K562 (cell line): Measurements from ENCODE around the gene SH3D19. TPM values are rescaled to one million over a fixed set of nuclear protein-coding genes. Genes with fewer than 3 reads are reported as not detected.

ENCODE experiments used
- ATAC-seq: fragments of 200-7000 bp; cut with Tn5 transposase; 3 replicates; pipeline ENCODE4 v1.9.1; 2020; ENCODE audit warnings: moderate library complexity
- BruUV-seq: library from RNA; stranded (reverse); fragments of 400-500 nt; replicated peaks from 2 replicates; lab custom pipeline; 2021; lab: Mats Ljungman, UMichigan
- CTCF ChIA-PET: fragments of 300-600 bp; formaldehyde crosslinking; extraction: SDS; loops from one replicate; lab custom pipeline; 2021; ENCODE audit warnings: low intra/inter-chr PET ratio; lab: Yijun Ruan, JAX
- POLR2A ChIA-PET: fragments of 300-600, 350-650 bp; sonication (Branson Sonifier 250); formaldehyde crosslinking; extraction: SDS; loops from one replicate; lab custom pipeline; 2021; ENCODE audit warnings: antibody characterized with exemption, inconsistent platforms; lab: Yijun Ruan, JAX
- DNase-seq, 4 experiments: peaks; one replicate each; pipeline versions ENCODE4 v3.0.0 to v3.0.0-alpha.2; 2011 to 2018; ENCODE audit warnings: low spot score in 3 of 4, mixed read lengths in 3 of 4; ENCODE audit errors: extremely low read depth in 1 of 4
- FAIRE-seq: peaks from 2 replicates; lab custom pipeline; 2011; peaks lifted over from hg19 to GRCh38; lab: Jason Lieb, UNC
- H2AFZ ChIP-seq: 2 replicates; pipeline ENCODE4 v1.6.0; 2011; ENCODE audit warnings: low read depth, low read length, control low read depth, inconsistent platforms
- H3K27ac ChIP-seq: fragments of 200-600 bp; 3 replicates; pipeline ENCODE4 v1.8.0; 2011; ENCODE audit warnings: low read depth, mild to moderate bottlenecking, control low read depth, inconsistent platforms, low read length, moderate library complexity, mixed read lengths; ENCODE audit errors: extremely low read depth
- H3K27me3 ChIP-seq, 2 experiments: fragments of 300-600 bp in 1 of 2; 2 replicates in 1 of 2; 3 replicates in 1 of 2; pipeline versions ENCODE4 v1.6.0 to v1.8.0; 2011; ENCODE audit warnings: inconsistent platforms in 2 of 2, low read length in 2 of 2, mild to moderate bottlenecking in 1 of 2, mixed read lengths in 1 of 2, moderate library complexity in 1 of 2; ENCODE audit not compliant: control insufficient read depth in 2 of 2, insufficient read depth in 2 of 2
- H3K36me3 ChIP-seq: fragments of 300-600 bp; 3 replicates; pipeline ENCODE4 v1.8.0; 2011; ENCODE audit warnings: mild to moderate bottlenecking, low read length, inconsistent platforms; ENCODE audit not compliant: control insufficient read depth, insufficient read depth
- H3K4me1 ChIP-seq, 2 experiments: fragments of 200-600 bp in 1 of 2; replicated peaks in 1 of 2; 2 replicates in 1 of 2; 3 replicates in 1 of 2; pipeline versions ENCODE4 v1.5.1 to v1.8.0; 2011; ENCODE audit warnings: inconsistent platforms in 2 of 2, low read length in 2 of 2, mild to moderate bottlenecking in 1 of 2, mixed read lengths in 1 of 2, moderate library complexity in 1 of 2; ENCODE audit not compliant: control insufficient read depth in 2 of 2, insufficient read depth in 2 of 2
- H3K4me2 ChIP-seq: 2 replicates; pipeline ENCODE4 v1.6.1; 2011; ENCODE audit warnings: low read length, control low read depth, inconsistent platforms, mixed read lengths; ENCODE audit not compliant: insufficient read depth
- H3K4me3 ChIP-seq: fragments of 200-600 bp; sonication (generic), shearing (Covaris generic); 2 replicates; pipeline ENCODE4 v1.5.1; 2016; ENCODE audit warnings: control low read depth, inconsistent platforms
- H3K79me2 ChIP-seq: fragments of 200-600 bp; 3 replicates; pipeline ENCODE4 v1.8.0; 2011; ENCODE audit warnings: low read length, inconsistent platforms; ENCODE audit not compliant: control insufficient read depth, insufficient read depth
- H3K9ac ChIP-seq, 2 experiments: 2 replicates each; pipeline versions ENCODE4 v1.6.0 to v1.6.1; 2011; ENCODE audit warnings: low read depth in 2 of 2, low read length in 2 of 2, control low read depth in 1 of 2, inconsistent platforms in 1 of 2, mild to moderate bottlenecking in 1 of 2, mixed read lengths in 1 of 2; ENCODE audit not compliant: insufficient read depth in 1 of 2
- H3K9me1 ChIP-seq: one replicate; pipeline ENCODE4 v1.6.0; 2011; ENCODE audit warnings: inconsistent platforms, mild to moderate bottlenecking, low read length, moderate library complexity; ENCODE audit not compliant: control insufficient read depth, insufficient read depth
- H3K9me3 ChIP-seq: replicated peaks from 2 replicates; pipeline ENCODE4 v1.5.1; 2011; ENCODE audit warnings: low read depth, low read length, inconsistent platforms; ENCODE audit not compliant: control insufficient read depth, insufficient read depth
- H4K20me1 ChIP-seq: replicated peaks from 2 replicates; pipeline ENCODE4 v1.6.1; 2011; ENCODE audit warnings: low read length, inconsistent platforms, mixed read lengths; ENCODE audit not compliant: control insufficient read depth, insufficient read depth
- BMI1 ChIP-seq: fragments of 150-350 bp; IDR thresholded peaks from 2 replicates; pipeline ENCODE4 v1.6.1; 2014; ENCODE audit warnings: low read length
- ELF2 ChIP-seq: fragments of 250-450 bp; sonication (Bioruptor Pico); IDR thresholded peaks from 2 replicates; pipeline ENCODE4 v1.5.0; 2021; ENCODE audit warnings: mild to moderate bottlenecking
- KAT2B ChIP-seq: IDR thresholded peaks from one replicate; pipeline ENCODE4 v1.6.1; 2012; ENCODE audit warnings: low read depth, mild to moderate bottlenecking, control low read depth, inconsistent platforms, low read length, moderate library complexity
- MTA2 ChIP-seq: fragments of 450-650 bp; IDR thresholded peaks from 2 replicates; pipeline ENCODE4 v1.6.1; 2016; ENCODE audit warnings: low read depth
- SIX5 ChIP-seq, 2 experiments: IDR thresholded peaks; 2 replicates each; pipeline ENCODE4 v1.6.1; 2011; ENCODE audit warnings: low read length in 2 of 2, borderline replicate concordance in 1 of 2, low read depth in 1 of 2, mild to moderate bottlenecking in 1 of 2, moderate library complexity in 1 of 2; ENCODE audit not compliant: insufficient read depth in 1 of 2
- TEAD2 ChIP-seq: fragments of 450-650 bp; IDR thresholded peaks from 2 replicates; pipeline ENCODE4 v1.6.1; 2016; ENCODE audit warnings: missing genetic modification characterization, control low read depth, missing compliant biosample characterization
- ZNF324 ChIP-seq: fragments of 250-450 bp; sonication (Bioruptor Pico); IDR thresholded peaks from 2 replicates; pipeline ENCODE4 v1.4.0; 2020; ENCODE audit warnings: mild to moderate bottlenecking
- ZNF561 ChIP-seq: fragments of 450-650 bp; formaldehyde crosslinking; conservative IDR thresholded peaks from 2 replicates; pipeline ENCODE4 v1.4.0; 2020; ENCODE audit warnings: mild to moderate bottlenecking, moderate library complexity
- WGBS: fragments of 100-300 bp; shearing (Covaris generic); methylation state at CpG from one replicate; pipeline ENCODE4 v1.1.6; 2016; ENCODE audit warnings: low coverage, mixed read lengths; ENCODE audit not compliant: insufficient coverage; ENCODE audit errors: missing lambda C conversion rate; 5-methylcytosine and 5-hydroxymethylcytosine counted together
- in situ Hi-C: fragments of 300-500 bp; cut with MboI; formaldehyde crosslinking; loops from 4 replicates; pipeline ENCODE4 v1.15.0; 2018; ENCODE audit warnings: inconsistent platforms, mixed read lengths
- intact Hi-C: fragments of 100-400 bp; cut with micrococcal nuclease; formaldehyde crosslinking; loops from 2 replicates; pipeline ENCODE4 v1.14.2; 2022
- polyA plus RNA-seq, 8 experiments: library from polyadenylated mRNA; depleted of rRNA in 4 of 8; stranded (reverse) in 5 of 8; unstranded in 3 of 8; fragments of >200 nt; fragmentation: Nextera tagmentation in 2 of 8; fragmentation: Illumina TruSeq in 1 of 8; extraction: Ambion mirVana in 2 of 8; extraction: Trizol in 1 of 8; gene quantifications; 2 replicates each; pipeline versions ENCODE4 v1.2.1 to v1.2.3, GENCODE V29; 2011 to 2014; ENCODE audit warnings: inconsistent platforms in 1 of 8, missing spikeins in 1 of 8
- total RNA-seq, 7 experiments: library from RNA; depleted of rRNA in 6 of 7; stranded (reverse); fragments of >200 nt in 6 of 7; fragmentation: Illumina TruSeq in 2 of 7; extraction: Trizol in 2 of 7; gene quantifications; 2 replicates each; pipeline versions ENCODE4 v1.2.1 to v1.2.3, GENCODE V29; 2011 to 2021; ENCODE audit warnings: low replicate concordance in 1 of 7

SH3D19 gene
- total and polyA plus RNA-seq, 9 of the 15 experiments (the other 6 are each of a cell fraction or from before 2014, with no cell fraction given) = 0.42 to 2.2 (median 1.1) TPM; not detected in 6

DNA sequence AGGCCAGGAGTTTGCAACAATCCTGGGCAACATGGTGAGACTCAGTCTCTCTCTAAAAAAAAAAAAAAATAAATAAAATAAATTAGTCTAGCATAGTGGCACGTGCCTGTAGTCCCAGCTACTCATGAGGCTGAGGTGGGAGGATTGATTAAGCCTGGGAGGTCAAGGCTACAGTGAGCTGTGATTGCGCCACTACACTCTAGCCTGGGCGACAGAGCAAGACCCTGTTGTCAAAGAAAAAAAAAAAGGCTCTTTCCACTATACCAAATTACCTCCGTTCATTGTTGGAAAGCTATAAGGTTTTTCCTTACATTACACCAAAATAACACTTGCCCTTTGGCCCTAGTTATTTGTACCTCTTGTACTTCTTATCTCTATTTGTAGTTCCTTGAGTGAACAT lies 58.3 kb downstream of the SH3D19 start:
- H4K20me1 ChIP-seq = no peaks in the 10 kb centered on the region
- no peaks in the 10 kb centered on the region for H3K27me3 ChIP-seq
- H3K9ac ChIP-seq = no peak overlapping the region
- no peaks in the 10 kb centered on the region for H3K9me3 ChIP-seq
- no peak for DNase-seq
- no TSS peak for BruUV-seq
- H3K9me1 ChIP-seq = no peaks in the 10 kb centered on the region
- TF ChIP-seq TEAD2 (no peak), ZNF324 (no peak), ELF2 (CRISPR knock-in tag) (no peak), ZNF561 (no peak), MTA2 (no peak)
- TF ChIP-seq, all 486 proteins: peak for 0
- 0% methylated on average over 3 of the region's 4 CpGs for WGBS
- in situ Hi-C loops = no loop called here
- Histone ChIP-seq H3K79me2 (no peaks in the 10 kb centered on the region), H3K4me3 (no peak overlapping the region), H3K27ac (no peak overlapping the region), H3K36me3 (no peaks in the 10 kb centered on the region), H3K4me2 (no peak overlapping the region), H2AFZ (no peak overlapping the region), H3K4me1 (no peaks in the 10 kb centered on the region)
- FAIRE-seq = no peak
- CTCF ChIA-PET = no interaction called here
- intact Hi-C loops = no loop called here
- POLR2A ChIA-PET = interaction anchor here (0.6 kb wide), 1 partner anchor 1878 kb away, joined by 3 read pairs; no protein-coding TSS in a partner anchor
- no peak for ATAC-seq

GRCh38 chr4:151266497-151266896 lies 58.9 kb downstream of the SH3D19 start:
- WGBS = 0% methylated on average over 1 of the region's 1 CpG
- DNase-seq = no peak
- ChIA-PET CTCF (no interaction called here), POLR2A (interaction anchor here (0.6 kb wide), 2 partner anchors 47 to 1879 kb away, joined by 3 read pairs; no protein-coding TSS in a partner anchor)
- intact Hi-C loops = no loop called here
- Histone ChIP-seq H3K9me1 (no peaks in the 10 kb centered on the region), H3K27me3 (no peaks in the 10 kb centered on the region), H3K9me3 (no peaks in the 10 kb centered on the region), H3K27ac (no peak overlapping the region), H3K4me1 (no peaks in the 10 kb centered on the region), H3K36me3 (no peaks in the 10 kb centered on the region), H3K4me3 (no peak overlapping the region), H3K9ac (no peak overlapping the region), H3K79me2 (no peaks in the 10 kb centered on the region), H2AFZ (no peak overlapping the region), H3K4me2 (no peak overlapping the region), H4K20me1 (no peaks in the 10 kb centered on the region)
- FAIRE-seq = no peak
- in situ Hi-C loops = no loop called here
- ATAC-seq = no peak
- no TSS peak for BruUV-seq
- TF ChIP-seq SIX5 (IDR thresholded peaks at IDR 0.05; ENCODE audit: borderline replicate concordance in 1 of 2, insufficient read depth in 1 of 2, low read depth in 1 of 2, low read length in 2 of 2) (no peak), KAT2B (no peak), BMI1 (no peak)
